Glutamatergic neuron (in vitro differentiated cells): ENCODE results near the gene MYO5A. TPM values are rescaled to one million over a fixed set of nuclear protein-coding genes. Genes with fewer than 3 reads are reported as not detected.
"Not testable (repeated sequence)": the region's sequence is repeated elsewhere in the genome, so short reads cannot be mapped to it uniquely, and the experiment has no call there.

Experiments used
- DNase-seq: peaks from one replicate; pipeline ENCODE4 v3.0.0; 2022
- H3K27ac Mint-ChIP-seq: one replicate; pipeline ENCODE4 v1.8.0; 2020; ENCODE audit warnings: mild to moderate bottlenecking, mixed read lengths, inconsistent platforms; ENCODE audit not compliant: unreplicated experiment
- H3K27me3 Mint-ChIP-seq: one replicate; pipeline ENCODE4 v1.8.0; 2020; ENCODE audit warnings: mild to moderate bottlenecking, moderate library complexity, mixed read lengths, inconsistent platforms; ENCODE audit not compliant: unreplicated experiment
- H3K36me3 Mint-ChIP-seq: one replicate; pipeline ENCODE4 v1.8.0; 2020; ENCODE audit warnings: mild to moderate bottlenecking, mixed read lengths, inconsistent platforms; ENCODE audit not compliant: unreplicated experiment
- H3K4me1 Mint-ChIP-seq: one replicate; pipeline ENCODE4 v1.8.0; 2020; ENCODE audit warnings: mild to moderate bottlenecking, low read depth, mixed read lengths, inconsistent platforms; ENCODE audit not compliant: unreplicated experiment
- H3K4me3 Mint-ChIP-seq: one replicate; pipeline ENCODE4 v1.8.0; 2020; ENCODE audit warnings: mild to moderate bottlenecking, mixed read lengths, inconsistent platforms; ENCODE audit not compliant: unreplicated experiment
- H3K9me3 Mint-ChIP-seq: one replicate; pipeline ENCODE4 v1.8.0; 2020; ENCODE audit warnings: mild to moderate bottlenecking, moderate library complexity, mixed read lengths, inconsistent platforms; ENCODE audit not compliant: unreplicated experiment
- total RNA-seq: library from RNA; stranded (reverse); fragmentation: NEBNext Ultra II Directional; extraction: Animal tissue kit (Norgen Biotek cat#: 25700); gene quantifications from one replicate; pipeline ENCODE4 v1.2.1, GENCODE V29; 2021; ENCODE audit not compliant: unreplicated experiment
- TF ChIP-seq, protein P1 (sequence below): fragments of 200-600 bp; sonication (generic); IDR thresholded peaks from one replicate; pipeline ENCODE4 v1.5.0; 2021; ENCODE audit not compliant: partially characterized antibody, unreplicated experiment

The MYO5A gene
- total RNA-seq, 1 donor from 2014 or later, result 61.0 TPM

DNA sequence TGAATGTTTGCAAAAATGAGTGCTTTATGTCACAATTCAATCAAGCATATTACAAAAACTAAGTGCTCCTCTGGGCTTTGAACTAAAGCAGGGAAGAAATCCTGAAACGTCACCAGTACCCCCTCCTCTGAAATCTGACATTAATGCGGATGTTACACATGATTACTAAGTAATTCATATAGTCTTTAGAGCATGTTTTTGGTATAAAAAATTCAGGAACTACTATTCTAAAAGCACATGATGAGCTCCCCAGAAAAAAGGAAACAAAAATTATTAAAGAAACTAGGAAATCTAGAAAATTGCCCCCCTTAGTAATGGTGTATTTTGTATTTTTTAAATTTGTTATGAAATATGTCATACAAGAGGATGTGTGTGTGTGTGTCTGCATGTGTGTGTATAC is 87.7 kb downstream of the MYO5A start:
- no peak overlapping the region for H3K27ac Mint-ChIP-seq
- TF ChIP-seq, protein P1, sequence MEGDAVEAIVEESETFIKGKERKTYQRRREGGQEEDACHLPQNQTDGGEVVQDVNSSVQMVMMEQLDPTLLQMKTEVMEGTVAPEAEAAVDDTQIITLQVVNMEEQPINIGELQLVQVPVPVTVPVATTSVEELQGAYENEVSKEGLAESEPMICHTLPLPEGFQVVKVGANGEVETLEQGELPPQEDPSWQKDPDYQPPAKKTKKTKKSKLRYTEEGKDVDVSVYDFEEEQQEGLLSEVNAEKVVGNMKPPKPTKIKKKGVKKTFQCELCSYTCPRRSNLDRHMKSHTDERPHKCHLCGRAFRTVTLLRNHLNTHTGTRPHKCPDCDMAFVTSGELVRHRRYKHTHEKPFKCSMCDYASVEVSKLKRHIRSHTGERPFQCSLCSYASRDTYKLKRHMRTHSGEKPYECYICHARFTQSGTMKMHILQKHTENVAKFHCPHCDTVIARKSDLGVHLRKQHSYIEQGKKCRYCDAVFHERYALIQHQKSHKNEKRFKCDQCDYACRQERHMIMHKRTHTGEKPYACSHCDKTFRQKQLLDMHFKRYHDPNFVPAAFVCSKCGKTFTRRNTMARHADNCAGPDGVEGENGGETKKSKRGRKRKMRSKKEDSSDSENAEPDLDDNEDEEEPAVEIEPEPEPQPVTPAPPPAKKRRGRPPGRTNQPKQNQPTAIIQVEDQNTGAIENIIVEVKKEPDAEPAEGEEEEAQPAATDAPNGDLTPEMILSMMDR, result no peak
- H3K4me3 Mint-ChIP-seq, result no peak overlapping the region
- peaks cover 4% of the 10 kb centered on the region for H3K9me3 Mint-ChIP-seq
- peaks cover 2% of the 10 kb centered on the region for H3K27me3 Mint-ChIP-seq
- no peak for DNase-seq
- no peaks in the 10 kb centered on the region for H3K4me1 Mint-ChIP-seq
- peaks cover 8% of the 10 kb centered on the region for H3K36me3 Mint-ChIP-seq

DNA sequence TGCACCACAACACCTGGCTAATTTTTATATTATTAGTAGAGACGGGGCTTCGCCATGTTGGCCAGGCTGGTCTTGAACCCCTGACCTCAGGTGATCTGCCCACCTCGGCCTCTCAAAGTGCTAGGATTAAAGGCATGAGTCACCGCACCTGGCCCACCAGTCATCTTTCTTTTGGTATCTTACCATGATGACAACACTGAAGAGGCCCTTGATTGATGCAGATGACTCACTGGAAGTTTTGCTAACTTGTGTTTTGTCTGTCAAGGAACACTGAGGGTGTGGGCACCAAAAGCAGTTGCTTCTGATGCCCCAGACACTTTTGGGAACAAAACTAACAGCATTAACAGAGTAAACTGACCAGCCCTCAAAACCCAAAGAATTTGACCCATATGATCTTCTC is 88.3 kb downstream of the MYO5A start:
- no peak overlapping the region for H3K4me3 Mint-ChIP-seq
- H3K36me3 Mint-ChIP-seq, result peaks cover 3% of the 10 kb centered on the region
- TF ChIP-seq, protein P1, result no peak
- peaks cover 2% of the 10 kb centered on the region for H3K27me3 Mint-ChIP-seq
- H3K27ac Mint-ChIP-seq, result no peak overlapping the region
- H3K9me3 Mint-ChIP-seq, result no peaks in the 10 kb centered on the region
- no peaks in the 10 kb centered on the region for H3K4me1 Mint-ChIP-seq
- no peak for DNase-seq

DNA sequence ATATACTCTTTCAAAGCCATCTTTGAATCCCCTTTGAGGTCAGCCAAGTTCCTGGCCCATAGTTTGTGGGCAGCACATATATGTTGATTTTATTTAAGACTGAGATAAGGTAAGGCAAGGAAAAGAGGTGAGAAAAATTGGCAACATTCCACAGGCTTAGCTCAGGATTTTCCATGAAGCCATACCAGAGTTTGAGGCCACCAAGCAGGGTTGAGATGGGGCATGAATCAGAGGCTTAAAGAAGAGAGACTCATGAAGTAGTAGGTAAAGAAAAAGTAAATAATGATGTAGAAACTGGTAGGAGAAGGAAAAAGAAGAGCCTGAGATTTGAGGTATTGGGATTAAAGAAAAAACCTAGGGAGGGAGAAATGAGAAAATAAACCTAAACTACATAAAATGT is 89.2 kb downstream of the MYO5A start:
- H3K4me3 Mint-ChIP-seq, result no peak overlapping the region
- TF ChIP-seq, protein P1, result no peak
- no peak overlapping the region for H3K27ac Mint-ChIP-seq
- H3K9me3 Mint-ChIP-seq, result no peaks in the 10 kb centered on the region
- DNase-seq, result no peak
- no peaks in the 10 kb centered on the region for H3K36me3 Mint-ChIP-seq
- H3K27me3 Mint-ChIP-seq, result peaks cover 2% of the 10 kb centered on the region
- no peaks in the 10 kb centered on the region for H3K4me1 Mint-ChIP-seq

DNA sequence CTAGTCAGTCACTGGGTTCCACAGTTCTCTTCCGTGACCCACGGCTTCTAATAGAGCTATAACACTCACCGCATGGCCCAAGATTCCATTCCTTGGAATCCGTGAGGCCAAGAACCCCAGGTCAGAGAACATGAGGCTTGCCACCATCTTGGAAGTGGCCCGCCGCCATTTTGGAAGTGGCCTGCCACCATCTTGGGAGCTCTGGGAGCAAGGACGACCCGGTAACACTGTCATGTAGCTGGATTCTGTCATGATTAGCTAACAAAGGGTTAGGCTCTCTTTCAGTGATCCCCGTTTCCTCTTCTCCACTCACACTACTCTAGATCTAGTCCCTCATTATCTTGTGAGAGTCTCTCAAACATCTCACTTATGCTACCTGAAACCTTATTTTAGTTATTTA is 89.6 kb downstream of the MYO5A start:
- H3K4me1 Mint-ChIP-seq, H3K27me3 Mint-ChIP-seq, H3K36me3 Mint-ChIP-seq, H3K9me3 Mint-ChIP-seq, DNase-seq, H3K27ac Mint-ChIP-seq, H3K4me3 Mint-ChIP-seq: not testable (repeated sequence)

DNA sequence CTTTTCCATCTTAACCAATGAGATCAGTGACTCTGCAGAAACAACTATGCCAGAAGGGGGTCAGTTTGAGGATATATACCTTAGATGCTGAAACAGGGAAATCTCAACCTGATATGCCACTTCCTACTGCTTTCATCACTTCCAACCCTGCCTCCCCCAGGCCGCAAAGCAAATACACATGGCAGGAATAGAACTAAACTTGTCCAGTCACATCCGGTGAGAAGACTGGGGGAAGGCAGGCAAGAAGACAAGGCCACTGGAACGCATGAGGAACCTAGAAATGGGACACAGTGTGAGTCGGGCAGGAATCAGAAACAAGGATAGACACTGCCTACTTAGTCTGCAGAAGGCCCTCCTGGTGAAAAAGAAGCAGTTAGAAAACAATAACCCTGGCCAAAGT is 90.6 kb downstream of the MYO5A start:
- Mint-ChIP-seq H3K27ac (no peak overlapping the region), H3K27me3 (peaks cover 2% of the 10 kb centered on the region), H3K4me3 (no peak overlapping the region), H3K36me3 (no peaks in the 10 kb centered on the region), H3K4me1 (no peaks in the 10 kb centered on the region), H3K9me3 (no peaks in the 10 kb centered on the region)
- no peak for DNase-seq
- TF ChIP-seq, protein P1, result no peak

DNA sequence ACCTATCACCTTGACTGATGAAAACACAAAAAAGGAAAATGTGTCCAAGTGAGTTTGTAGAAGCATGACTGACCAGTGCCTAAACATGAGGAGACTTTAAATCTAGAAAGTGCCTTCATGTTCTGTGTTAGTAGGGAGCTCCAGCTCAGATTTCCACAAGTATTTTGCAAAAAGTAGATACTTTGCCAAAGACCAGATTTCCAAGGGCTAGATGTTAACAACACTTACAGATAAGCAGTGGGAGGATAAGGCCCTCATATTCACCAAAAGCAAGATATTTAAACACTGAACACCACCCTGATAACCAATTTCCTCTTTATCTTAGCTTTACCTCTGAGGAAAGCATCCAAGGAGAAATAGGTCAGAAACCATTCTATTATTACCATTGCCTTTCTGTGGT is 91.0 kb downstream of the MYO5A start:
- no peak for DNase-seq
- Mint-ChIP-seq H3K4me3 (no peak overlapping the region), H3K4me1 (no peaks in the 10 kb centered on the region), H3K36me3 (no peaks in the 10 kb centered on the region), H3K9me3 (no peaks in the 10 kb centered on the region), H3K27ac (no peak overlapping the region), H3K27me3 (peaks cover 2% of the 10 kb centered on the region)
- TF ChIP-seq, protein P1, result no peak
